Left lung (tissue), 10 donors: ENCODE results near the gene CRHBP. TPM values are rescaled to one million over a fixed set of nuclear protein-coding genes. Genes with fewer than 3 reads are reported as not detected.
"Not testable (repeated sequence)": the region's sequence is repeated elsewhere in the genome, so short reads cannot be mapped to it uniquely, and the experiment has no call there.

ENCODE experiments used
- ATAC-seq: fragments of 200-7000 bp; cut with Tn5 transposase; one replicate; pipeline ENCODE4 v1.9.1; 2020; ENCODE audit warnings: moderate library complexity
- DNase-seq, 4 donors: peaks; one replicate each; pipeline ENCODE4 v3.0.0-alpha.2; 2013 to 2020
- H3K27ac ChIP-seq, 2 donors: fragments of 200-600 bp; sonication (generic) in 1 of 2; one replicate each; pipeline versions ENCODE4 v1.5.0 to v1.8.0; 2020 to 2021
- H3K27me3 ChIP-seq, 2 donors: fragments of 200-600 bp; sonication (generic) in 1 of 2; one replicate each; pipeline versions ENCODE4 v1.5.0 to v1.8.0; 2020 to 2021
- H3K36me3 ChIP-seq, 2 donors: fragments of 200-600 bp; sonication (generic) in 1 of 2; one replicate each; pipeline versions ENCODE4 v1.5.0 to v1.8.0; 2020 to 2021
- H3K4me1 ChIP-seq, 2 donors: fragments of 200-600 bp; one replicate each; pipeline ENCODE4 v1.8.0; 2021
- H3K4me3 ChIP-seq, 2 donors: fragments of 200-600 bp; sonication (generic) in 1 of 2; one replicate each; pipeline versions ENCODE4 v1.5.0 to v1.8.0; 2020 to 2021; ENCODE audit warnings: mild to moderate bottlenecking in 1 of 2
- H3K9me3 ChIP-seq, 2 donors: fragments of 200-600 bp; sonication (generic) in 1 of 2; one replicate each; pipeline versions ENCODE4 v1.5.0 to v1.8.0; 2020 to 2021
- CTCF ChIP-seq, 2 donors: fragments of 200-600 bp; sonication (generic) in 1 of 2; IDR thresholded peaks; one replicate each; pipeline versions ENCODE4 v1.5.0 to v1.8.0; 2021; ENCODE audit warnings: antibody characterized with exemption in 2 of 2
- intact Hi-C, 2 donors: fragments of 100-400 bp; cut with DNase I; formaldehyde crosslinking; loops; one replicate each; pipeline versions ENCODE4 v1.11.2 to v1.14.2; 2022
- polyA plus RNA-seq, 6 donors: library from polyadenylated mRNA; unstranded; fragments of 120-200 nt; gene quantifications; one replicate each; pipeline ENCODE4 v1.2.1, GENCODE V29; 2013; ENCODE audit not compliant: insufficient read length in 6 of 6
- total RNA-seq, 2 donors: library from RNA; stranded (reverse); fragmentation: NEBNext Ultra II Directional; extraction: Animal tissue kit (Norgen Biotek cat#: 25700); gene quantifications; one replicate each; pipeline ENCODE4 v1.2.1, GENCODE V29; 2021
- donor health status: DM: no; HTN: yes; CAD: no.
- donor health status: DM: no; HTN: no; CAD: no.

The CRHBP gene
- total and polyA plus RNA-seq, 8 donors: 0.22 to 0.72 (median 0.50) TPM; not detected in 2

- intact Hi-C loops: no loop called here
- DNase-seq (no peak), ATAC-seq (no peak)
- no peaks in the 10 kb centered on the region for H3K4me1 ChIP-seq
- no peak overlapping the region for H3K27ac ChIP-seq
- no peaks in the 10 kb centered on the region for H3K27me3 ChIP-seq
- H3K4me3 ChIP-seq: no peak overlapping the region
- TF ChIP-seq CTCF (IDR thresholded peaks at IDR 0.05): no peak
- H3K9me3 ChIP-seq: no peaks in the 10 kb centered on the region
- H3K36me3 ChIP-seq: no peaks in the 10 kb centered on the region
Observed at GRCh38 chr5:76986825-76987526, 34.1 kb downstream of the CRHBP start.

- Histone ChIP-seq H3K9me3 (no peaks in the 10 kb centered on the region), H3K27me3 (peaks cover 0 to 7% of the 10 kb centered on the region in 2 donors), H3K27ac (no peak overlapping the region), H3K4me3 (no peak overlapping the region), H3K4me1 (no peaks in the 10 kb centered on the region), H3K36me3 (no peaks in the 10 kb centered on the region)
- DNase-seq (no peak), ATAC-seq (peak; percentile 46)
- intact Hi-C loops: no loop called here
- TF ChIP-seq CTCF (IDR thresholded peaks at IDR 0.05): no peak
Observed at GRCh38 chr5:76990899-76991459, 38.1 kb downstream of the CRHBP start.

- ATAC-seq, H3K4me3 ChIP-seq, DNase-seq, H3K27ac ChIP-seq, H3K9me3 ChIP-seq, H3K27me3 ChIP-seq, intact Hi-C loops, H3K36me3 ChIP-seq, H3K4me1 ChIP-seq: not testable (repeated sequence)
Observed at GRCh38 chr5:76993436-76993835, 40.6 kb downstream of the CRHBP start.

DNA sequence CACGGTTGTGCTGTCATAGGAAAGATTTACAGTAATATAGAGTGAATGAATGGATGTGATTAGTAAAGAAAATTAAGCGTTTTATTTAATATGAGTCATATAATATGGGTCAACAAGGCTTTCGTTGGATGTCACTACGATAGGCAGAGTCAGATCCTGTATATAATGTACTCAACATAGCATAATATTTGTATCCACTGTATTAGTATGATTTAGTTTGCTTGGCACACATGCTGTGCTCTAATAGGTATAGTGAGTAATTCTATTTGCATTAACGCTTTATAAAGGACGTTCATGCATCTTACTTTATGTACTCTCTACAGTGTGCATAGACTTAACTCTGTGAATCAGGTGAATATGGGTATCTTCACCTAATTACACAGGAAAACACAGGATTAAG is 41.5 kb downstream of the CRHBP start:
- Histone ChIP-seq H3K9me3 (no peaks in the 10 kb centered on the region), H3K27ac (no peak overlapping the region), H3K36me3 (no peaks in the 10 kb centered on the region), H3K4me3 (no peak overlapping the region), H3K27me3 (peaks cover 0 to 7% of the 10 kb centered on the region in 2 donors), H3K4me1 (peaks cover 0 to 3% of the 10 kb centered on the region in 2 donors)
- no peak for ATAC-seq
- intact Hi-C loops: no loop called here
- no peak for TF ChIP-seq CTCF (IDR thresholded peaks at IDR 0.05)
- DNase-seq: no peak

DNA sequence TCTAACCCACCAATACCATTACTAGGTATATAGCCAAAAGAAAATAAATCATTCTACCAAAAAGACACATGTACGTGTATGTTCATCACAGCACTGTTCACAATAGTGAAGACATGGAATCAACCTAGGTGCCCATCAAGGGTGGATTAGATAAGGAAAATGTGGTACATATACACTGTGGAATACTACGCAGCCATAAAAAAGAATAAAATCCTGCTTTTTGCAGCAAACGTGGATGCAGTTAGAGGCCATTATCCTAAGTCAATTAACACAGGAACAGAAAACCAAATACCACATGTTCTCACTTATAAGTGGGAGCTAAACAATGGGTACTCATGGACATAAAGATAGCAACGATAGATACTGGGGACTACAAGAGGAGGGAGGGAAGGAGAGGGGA is 45.4 kb downstream of the CRHBP start:
- H3K4me1 ChIP-seq, DNase-seq, ATAC-seq, H3K27ac ChIP-seq, H3K9me3 ChIP-seq, intact Hi-C loops, H3K36me3 ChIP-seq, H3K4me3 ChIP-seq: not testable (repeated sequence)
- H3K27me3 ChIP-seq: peaks cover 0 to 12% of the 10 kb centered on the region in 2 donors

DNA sequence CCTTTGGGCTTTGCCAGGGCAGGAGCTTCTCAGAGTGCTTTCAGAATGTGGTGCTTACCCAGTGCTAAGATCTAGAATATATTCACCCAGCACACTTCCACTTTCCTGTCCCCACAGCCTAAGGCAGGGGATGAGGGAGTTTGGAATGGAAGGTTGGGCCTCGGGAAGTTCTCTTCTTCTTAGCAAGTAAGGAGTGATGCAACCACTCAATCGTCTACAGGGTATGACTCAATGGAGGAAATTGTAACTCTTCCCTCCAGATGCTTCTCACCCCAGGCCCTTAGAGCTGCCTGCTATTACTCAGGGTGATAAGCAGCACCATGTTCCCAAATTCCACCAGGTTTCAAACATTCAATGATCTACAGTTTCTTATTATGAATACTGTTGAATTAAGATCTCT is 46.6 kb downstream of the CRHBP start:
- Histone ChIP-seq H3K36me3 (no peaks in the 10 kb centered on the region), H3K27ac (no peak overlapping the region), H3K9me3 (no peaks in the 10 kb centered on the region), H3K27me3 (peaks cover 0 to 9% of the 10 kb centered on the region in 2 donors), H3K4me3 (no peak overlapping the region), H3K4me1 (peaks cover 0 to 3% of the 10 kb centered on the region in 2 donors)
- peak; percentile 54 for ATAC-seq
- no peak for TF ChIP-seq CTCF (IDR thresholded peaks at IDR 0.05)
- intact Hi-C loops: no loop called here
- DNase-seq: no peak
